Activated naive CD4-positive, alpha-beta T cell treated with anti-CD3 and anti-CD28 coated beads, Interleukin-2, amount 10 ng/mL, durations not matched to agents 7 days and 5 days (primary cell): ENCODE results near the gene PCDH15.

Source experiments
- CTCF ChIA-PET: fragments of 350-600 bp; sonication (Branson Sonifier 250); formaldehyde crosslinking; loops from one replicate; lab custom pipeline; 2021; ENCODE audit warnings: antibody characterized with exemption; lab: Charles Lee
- DNase-seq: peaks from one replicate; pipeline ENCODE4 v3.0.0-alpha.2; 2020
- H3K27ac Mint-ChIP-seq: one replicate; pipeline ENCODE4 v1.8.0; 2021; ENCODE audit warnings: mild to moderate bottlenecking, moderate library complexity, mixed read lengths
- H3K27me3 Mint-ChIP-seq: one replicate; pipeline ENCODE4 v1.8.0; 2021; ENCODE audit warnings: mild to moderate bottlenecking, mixed read lengths
- H3K36me3 Mint-ChIP-seq: one replicate; pipeline ENCODE4 v1.8.0; 2021; ENCODE audit warnings: mixed read lengths
- H3K4me1 Mint-ChIP-seq: one replicate; pipeline ENCODE4 v1.8.0; 2021; ENCODE audit warnings: mixed read lengths
- H3K4me3 Mint-ChIP-seq: one replicate; pipeline ENCODE4 v1.8.0; 2021; ENCODE audit warnings: mild to moderate bottlenecking, moderate library complexity, mixed read lengths
- H3K9me3 Mint-ChIP-seq: one replicate; pipeline ENCODE4 v1.8.0; 2021; ENCODE audit warnings: mixed read lengths

The PCDH15 gene

DNA sequence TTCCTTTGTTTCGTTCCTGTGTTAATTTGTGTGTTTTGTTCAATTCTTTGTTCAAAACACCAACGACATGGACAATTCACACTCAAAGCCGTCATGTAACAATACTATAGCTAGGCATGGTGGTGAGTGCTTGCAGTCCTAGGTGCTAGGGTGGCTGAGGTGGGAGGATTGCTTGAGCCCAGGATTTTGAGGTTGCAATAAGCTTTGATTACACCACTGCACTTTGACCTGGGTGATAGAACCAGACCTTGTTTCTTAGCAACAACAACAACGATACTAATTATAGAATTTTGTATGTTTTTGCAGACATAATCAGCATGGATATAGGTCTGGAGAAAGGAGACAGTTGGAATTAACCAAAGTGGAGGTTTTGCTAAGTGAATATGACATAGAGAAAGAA is 936.2 kb downstream of the PCDH15 start:
- Mint-ChIP-seq H3K4me1 (no peaks in the 10 kb centered on the region), H3K4me3 (no peak overlapping the region), H3K27me3 (no peaks in the 10 kb centered on the region), H3K27ac (no peak overlapping the region), H3K9me3 (no peaks in the 10 kb centered on the region), H3K36me3 (no peaks in the 10 kb centered on the region)
- CTCF ChIA-PET: no interaction called here
- DNase-seq: no peak

DNA sequence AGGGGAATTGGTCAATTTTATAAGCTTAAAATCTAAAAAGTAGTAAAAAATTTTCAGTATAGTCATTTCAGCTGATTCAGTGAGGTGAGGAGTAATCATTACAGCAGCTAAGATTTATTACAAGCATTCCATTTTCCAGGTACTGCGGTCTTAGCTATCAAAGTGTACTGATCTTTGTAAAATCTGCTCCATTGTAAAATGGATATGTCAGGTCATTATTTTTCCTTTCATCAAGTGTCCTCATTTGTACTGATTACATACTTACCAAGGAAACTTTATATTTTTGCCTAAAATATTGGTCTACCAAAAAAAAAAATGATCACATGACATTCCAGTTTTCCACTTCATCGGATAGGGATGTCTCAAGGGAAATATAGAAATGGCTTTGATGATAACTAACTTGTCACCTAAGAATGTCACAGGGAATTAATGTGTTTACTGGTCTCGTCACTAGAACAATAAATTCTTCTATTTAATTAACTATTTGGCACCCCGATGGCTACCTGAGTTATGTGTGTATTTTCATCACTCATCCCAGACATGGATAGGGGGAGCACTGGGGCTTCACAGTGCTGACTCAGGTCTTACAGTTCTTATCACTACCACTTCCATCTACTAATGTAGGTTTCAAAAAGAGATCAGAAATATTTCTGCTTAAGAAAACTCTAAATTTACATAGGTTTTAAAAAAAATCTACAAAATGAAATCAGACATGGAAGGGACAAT is 948.4 kb downstream of the PCDH15 start:
- H3K27ac Mint-ChIP-seq: no peak overlapping the region
- CTCF ChIA-PET: no interaction called here
- H3K9me3 Mint-ChIP-seq: no peaks in the 10 kb centered on the region

GRCh38 chr10:53846809-53847208 is 954.2 kb downstream of the PCDH15 start:
- no peaks in the 10 kb centered on the region for H3K9me3 Mint-ChIP-seq
- no peak for DNase-seq
- H3K36me3 Mint-ChIP-seq: no peaks in the 10 kb centered on the region
- no peak overlapping the region for H3K27ac Mint-ChIP-seq
- H3K27me3 Mint-ChIP-seq: no peaks in the 10 kb centered on the region
- H3K4me1 Mint-ChIP-seq: no peaks in the 10 kb centered on the region
- no peak overlapping the region for H3K4me3 Mint-ChIP-seq
- CTCF ChIA-PET: no interaction called here

More for the DNA sequence above, 948.4 kb downstream of the PCDH15 start:
- Mint-ChIP-seq H3K36me3 (no peaks in the 10 kb centered on the region), H3K27me3 (no peaks in the 10 kb centered on the region), H3K4me3 (no peak overlapping the region), H3K4me1 (no peaks in the 10 kb centered on the region)
- no peak for DNase-seq

DNA sequence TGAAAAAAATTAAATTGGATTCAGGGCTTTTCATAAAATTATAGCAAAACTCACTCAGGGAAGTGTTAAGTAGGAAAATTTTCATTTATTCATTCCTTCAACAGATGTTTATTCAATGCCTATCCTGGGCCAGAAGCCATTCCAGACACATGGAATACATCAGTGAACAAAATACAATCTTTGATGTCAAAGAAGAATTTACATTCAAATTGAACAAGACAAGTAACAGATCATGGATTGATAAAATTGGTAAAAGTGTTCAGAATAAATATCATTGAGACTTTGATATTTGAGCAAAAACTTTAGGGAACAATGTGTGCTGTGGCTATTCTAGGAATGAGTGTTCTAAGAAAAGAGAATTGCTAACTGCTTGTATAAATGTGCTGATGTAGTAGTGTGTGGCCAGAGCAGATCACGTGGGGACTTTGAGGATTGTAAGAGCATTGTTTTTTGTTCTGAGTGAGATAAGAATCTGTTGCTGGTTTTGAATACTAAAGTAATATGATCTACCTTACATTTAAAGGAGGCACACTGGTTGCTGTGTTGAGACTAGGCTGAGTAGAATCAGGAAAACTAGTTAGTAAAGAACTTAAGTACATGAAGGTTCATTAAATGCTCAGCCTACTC is 957.2 kb downstream of the PCDH15 start:
- H3K4me3 Mint-ChIP-seq: no peak overlapping the region
- H3K27me3 Mint-ChIP-seq: no peaks in the 10 kb centered on the region

DNA sequence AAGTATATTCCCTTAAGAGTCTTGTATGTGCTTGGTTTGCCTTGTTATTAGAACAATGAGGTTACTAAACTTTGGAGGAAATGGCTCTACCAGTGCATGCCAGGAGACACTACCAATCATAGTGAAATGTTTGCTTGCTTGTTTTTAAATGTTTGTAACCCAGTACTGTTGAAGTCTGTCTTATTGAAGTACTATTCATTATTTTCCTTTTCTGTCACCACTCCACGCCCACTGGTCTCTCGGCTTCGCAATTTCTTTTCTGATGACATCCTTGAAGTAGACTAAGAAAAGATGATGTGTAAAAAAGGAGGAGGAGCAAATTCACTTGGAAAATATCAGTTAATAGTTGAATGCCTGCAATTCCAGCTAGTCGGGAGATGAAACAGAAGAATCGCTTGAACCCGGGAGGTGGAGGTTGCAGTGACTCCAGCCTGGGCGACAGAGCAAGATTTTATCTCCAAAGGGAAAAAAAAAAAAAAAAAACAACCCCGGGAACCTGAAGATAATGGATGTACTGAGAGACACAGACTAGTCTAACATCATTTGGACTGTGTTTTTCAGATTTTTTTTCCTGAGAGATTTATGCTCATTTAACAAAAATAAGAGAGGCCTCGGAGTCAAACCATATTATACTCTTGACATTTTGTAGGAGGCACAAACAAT is 959.4 kb downstream of the PCDH15 start:
- H3K4me3 Mint-ChIP-seq: no peak overlapping the region
- no peaks in the 10 kb centered on the region for H3K36me3 Mint-ChIP-seq
- no peaks in the 10 kb centered on the region for H3K4me1 Mint-ChIP-seq
- no peaks in the 10 kb centered on the region for H3K9me3 Mint-ChIP-seq
- CTCF ChIA-PET: no interaction called here
- H3K27ac Mint-ChIP-seq: no peak overlapping the region
- no peak for DNase-seq
- H3K27me3 Mint-ChIP-seq: no peaks in the 10 kb centered on the region

More for the DNA sequence above, 957.2 kb downstream of the PCDH15 start:
- Mint-ChIP-seq H3K27ac (no peak overlapping the region), H3K4me1 (no peaks in the 10 kb centered on the region), H3K9me3 (no peaks in the 10 kb centered on the region), H3K36me3 (no peaks in the 10 kb centered on the region)
- CTCF ChIA-PET: no interaction called here
- DNase-seq: no peak

- DNase-seq: no peak
- CTCF ChIA-PET: no interaction called here
- H3K27ac Mint-ChIP-seq: no peak overlapping the region
- no peak overlapping the region for H3K4me3 Mint-ChIP-seq
- no peaks in the 10 kb centered on the region for H3K27me3 Mint-ChIP-seq
- H3K36me3 Mint-ChIP-seq: no peaks in the 10 kb centered on the region
- H3K9me3 Mint-ChIP-seq: no peaks in the 10 kb centered on the region
- no peaks in the 10 kb centered on the region for H3K4me1 Mint-ChIP-seq
Observed at GRCh38 chr10:53840653-53841052, 960.4 kb downstream of the PCDH15 start.

DNA sequence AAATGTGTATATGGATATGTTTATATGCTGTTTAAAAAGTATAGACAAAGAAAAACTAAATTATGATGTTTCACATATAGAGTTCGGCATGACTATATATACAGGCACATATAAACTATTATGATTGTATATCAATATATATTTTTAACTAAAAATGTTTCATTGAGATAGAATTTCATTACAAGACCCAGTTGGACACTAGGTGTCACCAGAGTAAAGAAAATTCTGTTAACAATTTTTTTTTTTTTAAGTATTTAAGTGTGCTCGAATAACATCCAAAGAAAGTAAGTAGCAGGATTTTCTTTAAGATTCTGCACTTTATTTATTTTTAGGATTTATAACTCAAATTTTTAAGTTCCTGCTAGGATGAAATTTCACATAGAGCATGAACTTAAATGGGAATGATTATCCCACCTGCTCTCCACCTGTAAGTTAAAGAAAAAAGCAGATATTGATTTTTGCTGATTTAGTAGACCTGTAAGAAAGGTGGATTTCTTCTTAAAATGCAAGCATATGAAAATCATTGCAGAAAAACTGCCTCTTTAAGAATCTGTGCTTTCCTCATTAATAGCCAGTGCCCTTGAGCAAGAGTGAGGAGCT is 961.5 kb downstream of the PCDH15 start:
- no peaks in the 10 kb centered on the region for H3K27me3 Mint-ChIP-seq
- no peaks in the 10 kb centered on the region for H3K36me3 Mint-ChIP-seq
- no peak overlapping the region for H3K27ac Mint-ChIP-seq
- H3K4me3 Mint-ChIP-seq: no peak overlapping the region
- H3K4me1 Mint-ChIP-seq: no peaks in the 10 kb centered on the region
- H3K9me3 Mint-ChIP-seq: peaks cover 2% of the 10 kb centered on the region
- no peak for DNase-seq
- CTCF ChIA-PET: no interaction called here

- peaks cover 2% of the 10 kb centered on the region for H3K9me3 Mint-ChIP-seq
- no peak overlapping the region for H3K4me3 Mint-ChIP-seq
- H3K27ac Mint-ChIP-seq: no peak overlapping the region
- no peaks in the 10 kb centered on the region for H3K4me1 Mint-ChIP-seq
- CTCF ChIA-PET: no interaction called here
- no peaks in the 10 kb centered on the region for H3K36me3 Mint-ChIP-seq
- H3K27me3 Mint-ChIP-seq: no peaks in the 10 kb centered on the region
- no peak for DNase-seq
Observed at GRCh38 chr10:53836638-53837037, 964.4 kb downstream of the PCDH15 start.

GRCh38 chr10:53833908-53834307 is 967.1 kb downstream of the PCDH15 start:
- H3K4me3 Mint-ChIP-seq: no peak overlapping the region
- no peak for DNase-seq
- H3K36me3 Mint-ChIP-seq: no peaks in the 10 kb centered on the region
- no peak overlapping the region for H3K27ac Mint-ChIP-seq
- peaks cover 2% of the 10 kb centered on the region for H3K9me3 Mint-ChIP-seq
- CTCF ChIA-PET: no interaction called here
- no peaks in the 10 kb centered on the region for H3K4me1 Mint-ChIP-seq
- H3K27me3 Mint-ChIP-seq: no peaks in the 10 kb centered on the region

DNA sequence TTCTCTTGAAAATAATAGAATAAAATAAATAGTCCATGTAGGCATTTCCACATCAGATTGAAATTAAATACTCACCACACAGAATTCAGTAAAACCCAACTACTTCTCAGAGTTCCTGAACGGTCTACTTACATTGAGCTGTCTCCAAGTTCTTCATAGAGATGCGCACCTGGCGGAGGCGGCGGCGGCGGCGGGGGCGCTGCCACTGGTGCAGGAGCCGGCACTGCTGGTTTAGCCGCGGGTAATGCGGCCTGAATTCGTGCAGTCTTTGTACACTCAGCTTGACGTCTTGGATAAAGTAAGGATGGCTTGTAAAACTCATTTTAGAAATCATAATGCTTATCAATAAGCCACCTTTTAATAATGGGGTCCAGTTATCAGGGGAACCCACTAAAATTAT is 973.8 kb downstream of the PCDH15 start:
- no peaks in the 10 kb centered on the region for H3K36me3 Mint-ChIP-seq
- peaks cover 2% of the 10 kb centered on the region for H3K9me3 Mint-ChIP-seq
- no peak for DNase-seq
- no peaks in the 10 kb centered on the region for H3K4me1 Mint-ChIP-seq
- H3K27me3 Mint-ChIP-seq: no peaks in the 10 kb centered on the region
- no peak overlapping the region for H3K4me3 Mint-ChIP-seq
- CTCF ChIA-PET: no interaction called here
- H3K27ac Mint-ChIP-seq: no peak overlapping the region

DNA sequence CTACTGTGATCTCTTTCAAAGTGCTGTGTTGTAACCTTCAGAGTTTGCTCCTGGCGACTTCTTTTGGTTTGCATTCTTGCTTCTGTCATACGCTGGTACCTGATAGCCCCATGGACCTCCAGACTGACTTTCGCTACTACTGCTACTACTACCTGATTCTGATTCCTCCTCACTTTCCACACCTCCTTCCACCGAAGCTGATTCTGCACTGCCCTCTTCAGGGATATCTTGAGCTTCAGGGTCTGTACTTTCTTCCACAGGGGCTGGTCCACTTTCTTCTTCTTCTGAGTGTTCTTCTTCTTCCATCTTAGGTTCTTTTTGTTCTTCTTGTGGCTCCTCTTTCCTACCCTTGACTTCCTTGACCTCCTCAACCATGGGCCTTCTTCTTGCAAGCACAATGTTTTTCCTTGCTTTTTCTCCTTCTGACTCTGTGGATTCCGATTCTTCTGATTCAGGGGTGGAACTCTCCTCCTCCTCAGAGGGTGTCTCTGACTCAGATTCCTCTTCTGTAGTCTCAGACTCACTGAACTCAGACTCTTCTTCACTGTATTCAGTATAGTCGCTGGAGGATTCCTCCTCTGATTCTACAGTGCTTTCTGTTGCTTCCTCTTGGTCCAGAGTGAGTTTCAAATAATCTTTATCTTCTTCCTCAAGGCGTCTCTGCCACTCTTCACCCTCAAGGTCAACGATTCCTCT is 992.2 kb downstream of the PCDH15 start:
- peaks cover 12% of the 10 kb centered on the region for H3K9me3 Mint-ChIP-seq
- DNase-seq: no peak
- CTCF ChIA-PET: no interaction called here
- no peaks in the 10 kb centered on the region for H3K36me3 Mint-ChIP-seq
- no peaks in the 10 kb centered on the region for H3K4me1 Mint-ChIP-seq
- H3K27ac Mint-ChIP-seq: no peak overlapping the region
- no peak overlapping the region for H3K4me3 Mint-ChIP-seq
- no peaks in the 10 kb centered on the region for H3K27me3 Mint-ChIP-seq

- H3K4me3 Mint-ChIP-seq: no peak overlapping the region
- H3K4me1 Mint-ChIP-seq: no peaks in the 10 kb centered on the region
- CTCF ChIA-PET: no interaction called here
- DNase-seq: no peak
- H3K36me3 Mint-ChIP-seq: no peaks in the 10 kb centered on the region
- peaks cover 9% of the 10 kb centered on the region for H3K9me3 Mint-ChIP-seq
- no peak overlapping the region for H3K27ac Mint-ChIP-seq
- H3K27me3 Mint-ChIP-seq: no peaks in the 10 kb centered on the region
Observed at GRCh38 chr10:53786236-53786900, 1014.7 kb downstream of the PCDH15 start.

DNA sequence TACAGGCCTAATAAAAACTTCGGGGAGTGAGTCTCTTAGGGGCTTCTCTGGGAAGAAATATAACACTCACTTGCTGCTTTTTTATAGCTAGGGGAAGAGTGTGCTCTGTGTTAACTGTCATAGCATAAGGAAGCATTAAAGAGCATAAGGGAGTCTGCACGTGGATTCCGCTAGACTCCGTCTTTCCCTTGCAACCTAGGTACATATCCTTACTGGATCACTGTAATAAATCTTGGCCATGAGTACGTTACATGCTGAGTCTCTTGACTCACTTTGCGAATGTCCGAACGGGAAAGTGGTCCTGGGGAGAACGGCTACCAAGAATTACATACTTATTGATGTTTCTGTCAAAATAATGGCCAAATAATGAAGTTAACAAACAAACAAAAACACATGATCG is 1029.3 kb downstream of the PCDH15 start:
- CTCF ChIA-PET: no interaction called here

GRCh38 chr10:53770903-53771302 is 1030.1 kb downstream of the PCDH15 start:
- Mint-ChIP-seq H3K9me3 (peaks cover 11% of the 10 kb centered on the region), H3K36me3 (no peaks in the 10 kb centered on the region), H3K27ac (no peak overlapping the region), H3K27me3 (no peaks in the 10 kb centered on the region), H3K4me1 (no peaks in the 10 kb centered on the region), H3K4me3 (no peak overlapping the region)
- CTCF ChIA-PET: no interaction called here
- DNase-seq: no peak

More for the DNA sequence above, 1029.3 kb downstream of the PCDH15 start:
- Mint-ChIP-seq H3K27me3 (no peaks in the 10 kb centered on the region), H3K36me3 (no peaks in the 10 kb centered on the region), H3K4me3 (no peak overlapping the region), H3K27ac (no peak overlapping the region), H3K9me3 (peaks cover 10% of the 10 kb centered on the region), H3K4me1 (no peaks in the 10 kb centered on the region)
- no peak for DNase-seq
